ENCODE data around the gene EPS8L2. TPM values are rescaled to one million over a fixed set of nuclear protein-coding genes. Genes with fewer than 3 reads are reported as not detected.

EPS8L2 gene
- total and polyA plus RNA-seq, 4 donors: 24.4 to 138 (median 62.7) TPM

- 65% methylated on average over 28 of the region's 28 CpGs for WGBS
- TF ChIP-seq, protein P1, sequence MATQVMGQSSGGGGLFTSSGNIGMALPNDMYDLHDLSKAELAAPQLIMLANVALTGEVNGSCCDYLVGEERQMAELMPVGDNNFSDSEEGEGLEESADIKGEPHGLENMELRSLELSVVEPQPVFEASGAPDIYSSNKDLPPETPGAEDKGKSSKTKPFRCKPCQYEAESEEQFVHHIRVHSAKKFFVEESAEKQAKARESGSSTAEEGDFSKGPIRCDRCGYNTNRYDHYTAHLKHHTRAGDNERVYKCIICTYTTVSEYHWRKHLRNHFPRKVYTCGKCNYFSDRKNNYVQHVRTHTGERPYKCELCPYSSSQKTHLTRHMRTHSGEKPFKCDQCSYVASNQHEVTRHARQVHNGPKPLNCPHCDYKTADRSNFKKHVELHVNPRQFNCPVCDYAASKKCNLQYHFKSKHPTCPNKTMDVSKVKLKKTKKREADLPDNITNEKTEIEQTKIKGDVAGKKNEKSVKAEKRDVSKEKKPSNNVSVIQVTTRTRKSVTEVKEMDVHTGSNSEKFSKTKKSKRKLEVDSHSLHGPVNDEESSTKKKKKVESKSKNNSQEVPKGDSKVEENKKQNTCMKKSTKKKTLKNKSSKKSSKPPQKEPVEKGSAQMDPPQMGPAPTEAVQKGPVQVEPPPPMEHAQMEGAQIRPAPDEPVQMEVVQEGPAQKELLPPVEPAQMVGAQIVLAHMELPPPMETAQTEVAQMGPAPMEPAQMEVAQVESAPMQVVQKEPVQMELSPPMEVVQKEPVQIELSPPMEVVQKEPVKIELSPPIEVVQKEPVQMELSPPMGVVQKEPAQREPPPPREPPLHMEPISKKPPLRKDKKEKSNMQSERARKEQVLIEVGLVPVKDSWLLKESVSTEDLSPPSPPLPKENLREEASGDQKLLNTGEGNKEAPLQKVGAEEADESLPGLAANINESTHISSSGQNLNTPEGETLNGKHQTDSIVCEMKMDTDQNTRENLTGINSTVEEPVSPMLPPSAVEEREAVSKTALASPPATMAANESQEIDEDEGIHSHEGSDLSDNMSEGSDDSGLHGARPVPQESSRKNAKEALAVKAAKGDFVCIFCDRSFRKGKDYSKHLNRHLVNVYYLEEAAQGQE (IDR thresholded peaks at IDR 0.05): no peak
- H3K9ac ChIP-seq (ENCODE audit: low read depth in 1 of 2, low read length in 2 of 2): no peak overlapping the region
- H3K27me3 ChIP-seq (ENCODE audit: control insufficient read depth in 4 of 4, insufficient read depth in 4 of 4, low read length in 3 of 4): no peaks in the 10 kb centered on the region
- H3K4me1 ChIP-seq (ENCODE audit: control insufficient read depth in 4 of 4, insufficient read depth in 4 of 4, low read length in 3 of 4): peaks cover 0 to 13% (median 5%) of the 10 kb centered on the region in 4 donors
- H3K4me3 ChIP-seq (ENCODE audit: low read depth in 1 of 3, low read length in 3 of 3): peak overlapping the region in 1 of 3 donors; percentile 22
- no peak overlapping the region for H3K27ac ChIP-seq (ENCODE audit: low read depth in 1 of 2, low read length in 2 of 2)
- H3K36me3 ChIP-seq (ENCODE audit: control insufficient read depth in 4 of 4, insufficient read depth in 3 of 4, low read depth in 1 of 4, low read length in 3 of 4): peaks cover 2 to 37% (median 20%) of the 10 kb centered on the region in 4 donors
- H3K9me3 ChIP-seq (ENCODE audit: control insufficient read depth in 4 of 4, low read length in 3 of 4): no peaks in the 10 kb centered on the region
- no peak for DNase-seq (ENCODE audit: low spot score)
Observed at GRCh38 chr11:721247-721740, 15.3 kb downstream of the EPS8L2 start.

DNA sequence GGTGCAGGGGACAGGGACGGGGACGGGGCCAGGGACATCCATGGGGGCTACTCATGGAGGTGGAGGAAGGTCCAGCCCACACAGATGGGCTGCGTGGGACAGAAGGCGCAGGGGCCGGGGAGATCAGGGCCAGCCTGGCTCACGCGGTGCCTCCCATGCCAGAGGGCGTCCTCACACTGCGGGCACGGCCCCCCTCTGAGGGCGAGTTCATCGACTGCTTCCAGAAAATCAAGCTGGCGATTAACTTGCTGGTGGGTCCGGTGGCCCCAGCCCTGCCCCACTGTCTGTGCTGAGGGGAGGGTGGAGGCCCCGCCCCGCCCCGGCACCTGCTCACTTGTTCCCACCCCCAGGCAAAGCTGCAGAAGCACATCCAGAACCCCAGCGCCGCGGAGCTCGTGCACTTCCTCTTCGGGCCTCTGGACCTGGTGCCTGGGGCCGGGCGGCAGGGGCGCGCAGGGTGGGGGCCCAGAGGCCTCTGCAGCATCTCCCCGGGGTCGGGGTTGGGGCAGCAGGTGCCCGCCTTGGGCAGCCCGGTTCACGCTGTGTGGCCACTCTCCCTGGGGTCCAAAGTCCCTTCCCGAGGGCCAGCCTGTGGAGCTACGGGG lies 15.8 kb downstream of the EPS8L2 start:
- Histone ChIP-seq H3K27me3 (ENCODE audit: control insufficient read depth in 4 of 4, insufficient read depth in 4 of 4, low read length in 3 of 4) (no peaks in the 10 kb centered on the region), H3K36me3 (ENCODE audit: control insufficient read depth in 4 of 4, insufficient read depth in 3 of 4, low read depth in 1 of 4, low read length in 3 of 4) (peaks cover 2 to 37% (median 20%) of the 10 kb centered on the region in 4 donors)

GRCh38 chr11:722346-722811 lies 16.3 kb downstream of the EPS8L2 start:
- H3K9me3 ChIP-seq (ENCODE audit: control insufficient read depth in 4 of 4, low read length in 3 of 4): no peaks in the 10 kb centered on the region
- no peaks in the 10 kb centered on the region for H3K27me3 ChIP-seq (ENCODE audit: control insufficient read depth in 4 of 4, insufficient read depth in 4 of 4, low read length in 3 of 4)
- no peak for DNase-seq (ENCODE audit: low spot score)
- no peak overlapping the region for H3K9ac ChIP-seq (ENCODE audit: low read depth in 1 of 2, low read length in 2 of 2)
- no peak overlapping the region for H3K27ac ChIP-seq (ENCODE audit: low read depth in 1 of 2, low read length in 2 of 2)
- peaks cover 0 to 15% (median 5%) of the 10 kb centered on the region in 4 donors for H3K4me1 ChIP-seq (ENCODE audit: control insufficient read depth in 4 of 4, insufficient read depth in 4 of 4, low read length in 3 of 4)
- no peak overlapping the region for H3K4me3 ChIP-seq (ENCODE audit: low read depth in 1 of 3, low read length in 3 of 3)
- TF ChIP-seq, protein P2, sequence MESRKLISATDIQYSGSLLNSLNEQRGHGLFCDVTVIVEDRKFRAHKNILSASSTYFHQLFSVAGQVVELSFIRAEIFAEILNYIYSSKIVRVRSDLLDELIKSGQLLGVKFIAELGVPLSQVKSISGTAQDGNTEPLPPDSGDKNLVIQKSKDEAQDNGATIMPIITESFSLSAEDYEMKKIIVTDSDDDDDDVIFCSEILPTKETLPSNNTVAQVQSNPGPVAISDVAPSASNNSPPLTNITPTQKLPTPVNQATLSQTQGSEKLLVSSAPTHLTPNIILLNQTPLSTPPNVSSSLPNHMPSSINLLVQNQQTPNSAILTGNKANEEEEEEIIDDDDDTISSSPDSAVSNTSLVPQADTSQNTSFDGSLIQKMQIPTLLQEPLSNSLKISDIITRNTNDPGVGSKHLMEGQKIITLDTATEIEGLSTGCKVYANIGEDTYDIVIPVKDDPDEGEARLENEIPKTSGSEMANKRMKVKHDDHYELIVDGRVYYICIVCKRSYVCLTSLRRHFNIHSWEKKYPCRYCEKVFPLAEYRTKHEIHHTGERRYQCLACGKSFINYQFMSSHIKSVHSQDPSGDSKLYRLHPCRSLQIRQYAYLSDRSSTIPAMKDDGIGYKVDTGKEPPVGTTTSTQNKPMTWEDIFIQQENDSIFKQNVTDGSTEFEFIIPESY (IDR thresholded peaks at IDR 0.05): no peak
- TF ChIP-seq NR2F2 (IDR thresholded peaks at IDR 0.05): no peak
- no peak for TF ChIP-seq RXRA (IDR thresholded peaks at IDR 0.05)
- TF ChIP-seq FOXA2 (IDR thresholded peaks at IDR 0.05): no peak
- TF ChIP-seq TAF1 (conservative IDR thresholded peaks at IDR 0.05): no peak
- TF ChIP-seq SP1 (IDR thresholded peaks at IDR 0.05): no peak
- TF ChIP-seq, protein P3, sequence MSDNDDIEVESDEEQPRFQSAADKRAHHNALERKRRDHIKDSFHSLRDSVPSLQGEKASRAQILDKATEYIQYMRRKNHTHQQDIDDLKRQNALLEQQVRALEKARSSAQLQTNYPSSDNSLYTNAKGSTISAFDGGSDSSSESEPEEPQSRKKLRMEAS (IDR thresholded peaks at IDR 0.05): no peak
- TF ChIP-seq EGR1 (IDR thresholded peaks at IDR 0.05; ENCODE audit: low read depth in 2 of 2): no peak
- TF ChIP-seq, protein P4, sequence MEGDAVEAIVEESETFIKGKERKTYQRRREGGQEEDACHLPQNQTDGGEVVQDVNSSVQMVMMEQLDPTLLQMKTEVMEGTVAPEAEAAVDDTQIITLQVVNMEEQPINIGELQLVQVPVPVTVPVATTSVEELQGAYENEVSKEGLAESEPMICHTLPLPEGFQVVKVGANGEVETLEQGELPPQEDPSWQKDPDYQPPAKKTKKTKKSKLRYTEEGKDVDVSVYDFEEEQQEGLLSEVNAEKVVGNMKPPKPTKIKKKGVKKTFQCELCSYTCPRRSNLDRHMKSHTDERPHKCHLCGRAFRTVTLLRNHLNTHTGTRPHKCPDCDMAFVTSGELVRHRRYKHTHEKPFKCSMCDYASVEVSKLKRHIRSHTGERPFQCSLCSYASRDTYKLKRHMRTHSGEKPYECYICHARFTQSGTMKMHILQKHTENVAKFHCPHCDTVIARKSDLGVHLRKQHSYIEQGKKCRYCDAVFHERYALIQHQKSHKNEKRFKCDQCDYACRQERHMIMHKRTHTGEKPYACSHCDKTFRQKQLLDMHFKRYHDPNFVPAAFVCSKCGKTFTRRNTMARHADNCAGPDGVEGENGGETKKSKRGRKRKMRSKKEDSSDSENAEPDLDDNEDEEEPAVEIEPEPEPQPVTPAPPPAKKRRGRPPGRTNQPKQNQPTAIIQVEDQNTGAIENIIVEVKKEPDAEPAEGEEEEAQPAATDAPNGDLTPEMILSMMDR (IDR thresholded peaks at IDR 0.05; ENCODE audit: low read depth, low read length, missing input control): no peak
- TF ChIP-seq JUND (IDR thresholded peaks at IDR 0.05): no peak
- no peak for TF ChIP-seq YY1 (IDR thresholded peaks at IDR 0.05)
- no peak for TF ChIP-seq HNF4A (conservative IDR thresholded peaks at IDR 0.05)
- TF ChIP-seq, protein P1 (IDR thresholded peaks at IDR 0.05): no peak
- 82% methylated on average over 20 of the region's 20 CpGs for WGBS
- peaks cover 2 to 36% (median 20%) of the 10 kb centered on the region in 4 donors for H3K36me3 ChIP-seq (ENCODE audit: control insufficient read depth in 4 of 4, insufficient read depth in 3 of 4, low read depth in 1 of 4, low read length in 3 of 4)

More for the DNA sequence above, 15.8 kb downstream of the EPS8L2 start:
- Histone ChIP-seq H3K9ac (ENCODE audit: low read depth in 1 of 2, low read length in 2 of 2) (no peak overlapping the region), H3K27ac (ENCODE audit: low read depth in 1 of 2, low read length in 2 of 2) (no peak overlapping the region), H3K4me3 (ENCODE audit: low read depth in 1 of 3, low read length in 3 of 3) (no peak overlapping the region), H3K9me3 (ENCODE audit: control insufficient read depth in 4 of 4, low read length in 3 of 4) (no peaks in the 10 kb centered on the region), H3K4me1 (ENCODE audit: control insufficient read depth in 4 of 4, insufficient read depth in 4 of 4, low read length in 3 of 4) (peaks cover 0 to 15% (median 5%) of the 10 kb centered on the region in 4 donors)
- TF ChIP-seq TAF1 (conservative IDR thresholded peaks at IDR 0.05) (no peak), HNF4A (conservative IDR thresholded peaks at IDR 0.05) (peak in 1 of 2 donors; percentile 16)
- WGBS: 51% methylated on average over 33 of the region's 33 CpGs
- no peak for DNase-seq (ENCODE audit: low spot score)
